Suppressor macrophage treated with lipopolysaccharide for 4 hours (primary cell): ENCODE measurements around the gene MIER3.

Experiments used
- DNase-seq: peaks from one replicate; pipeline ENCODE4 v3.0.0-alpha.2; 2020

Gene MIER3

GRCh38 chr5:56893251-56893951, 58.5 kb downstream of the MIER3 start:
- no peak for DNase-seq

- no peak for DNase-seq
Measured at GRCh38 chr5:56881571-56881970, 70.4 kb downstream of the MIER3 start.

- peak; percentile 68 for DNase-seq
Measured at GRCh38 chr5:56876327-56876726, 75.6 kb downstream of the MIER3 start.

GRCh38 chr5:56873056-56873455, 78.9 kb downstream of the MIER3 start:
- DNase-seq: peak; percentile 37

- DNase-seq: no peak
Measured at GRCh38 chr5:56871777-56872176, 80.1 kb downstream of the MIER3 start.
